Neutrophil (primary cell): ENCODE data around the gene SLC29A1.
"Not testable (repeated sequence)": the region's sequence is repeated elsewhere in the genome, so short reads cannot be mapped to it uniquely, and the experiment has no call there.

ENCODE experiments used
- H3K27ac ChIP-seq: fragments of 200-600 bp; sonication (generic); 2 replicates; pipeline ENCODE4 v1.5.1; 2016; ENCODE audit warnings: mild to moderate bottlenecking, moderate library complexity
- H3K27me3 ChIP-seq: fragments of 200-600 bp; sonication (generic); 2 replicates; pipeline ENCODE4 v1.6.0; 2016; ENCODE audit warnings: mild to moderate bottlenecking
- H3K36me3 ChIP-seq: fragments of 200-600 bp; sonication (generic); 2 replicates; pipeline ENCODE4 v1.5.1; 2017
- H3K4me1 ChIP-seq, 2 experiments: fragments of 200-600 bp in 1 of 2; sonication (generic) in 1 of 2; 1 replicate in 1 of 2; 2 replicates in 1 of 2; pipeline versions ENCODE4 v1.5.1 to v1.6.1; 2013 to 2016; ENCODE audit warnings: low read depth in 1 of 2, low read length in 1 of 2, mild to moderate bottlenecking in 1 of 2, moderate library complexity in 1 of 2; ENCODE audit not compliant: control insufficient read depth in 1 of 2, insufficient read depth in 1 of 2
- H3K4me3 ChIP-seq, 2 experiments: fragments of 200-600 bp in 1 of 2; sonication (generic) in 1 of 2; 1 replicate in 1 of 2; 2 replicates in 1 of 2; pipeline ENCODE4 v1.5.1; 2013 to 2016; ENCODE audit warnings: low read depth in 1 of 2, low read length in 1 of 2, mild to moderate bottlenecking in 1 of 2, moderate library complexity in 1 of 2
- H3K9me3 ChIP-seq: fragments of 200-600 bp; sonication (generic); 2 replicates; pipeline ENCODE4 v1.5.1; 2016
- TF ChIP-seq, protein P1 (sequence below): fragments of 200-600 bp; sonication (generic); IDR thresholded peaks from 2 replicates; pipeline ENCODE4 v1.5.1; 2016; ENCODE audit warnings: antibody characterized with exemption

The SLC29A1 gene

DNA sequence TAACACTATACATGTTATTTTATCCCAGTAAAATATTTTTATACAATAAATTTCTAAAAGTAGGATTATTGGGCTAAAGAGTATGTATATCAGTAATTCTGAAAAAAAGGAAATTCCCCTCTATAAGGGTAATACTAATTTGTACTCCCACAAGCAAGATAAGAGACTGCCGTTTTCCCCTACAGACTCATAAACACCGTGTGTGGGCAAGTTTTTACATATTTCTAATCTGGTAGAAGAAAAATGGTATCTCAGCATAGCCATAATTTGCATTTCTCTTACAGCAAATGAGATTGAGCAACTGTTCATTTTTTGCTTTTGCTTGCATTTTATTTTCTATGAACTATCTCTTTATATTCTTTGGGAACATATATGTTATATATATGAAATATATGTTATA is 32.7 kb upstream of the SLC29A1 start:
- no peaks in the 10 kb centered on the region for H3K9me3 ChIP-seq
- H3K27me3 ChIP-seq: no peaks in the 10 kb centered on the region
- TF ChIP-seq, protein P1, sequence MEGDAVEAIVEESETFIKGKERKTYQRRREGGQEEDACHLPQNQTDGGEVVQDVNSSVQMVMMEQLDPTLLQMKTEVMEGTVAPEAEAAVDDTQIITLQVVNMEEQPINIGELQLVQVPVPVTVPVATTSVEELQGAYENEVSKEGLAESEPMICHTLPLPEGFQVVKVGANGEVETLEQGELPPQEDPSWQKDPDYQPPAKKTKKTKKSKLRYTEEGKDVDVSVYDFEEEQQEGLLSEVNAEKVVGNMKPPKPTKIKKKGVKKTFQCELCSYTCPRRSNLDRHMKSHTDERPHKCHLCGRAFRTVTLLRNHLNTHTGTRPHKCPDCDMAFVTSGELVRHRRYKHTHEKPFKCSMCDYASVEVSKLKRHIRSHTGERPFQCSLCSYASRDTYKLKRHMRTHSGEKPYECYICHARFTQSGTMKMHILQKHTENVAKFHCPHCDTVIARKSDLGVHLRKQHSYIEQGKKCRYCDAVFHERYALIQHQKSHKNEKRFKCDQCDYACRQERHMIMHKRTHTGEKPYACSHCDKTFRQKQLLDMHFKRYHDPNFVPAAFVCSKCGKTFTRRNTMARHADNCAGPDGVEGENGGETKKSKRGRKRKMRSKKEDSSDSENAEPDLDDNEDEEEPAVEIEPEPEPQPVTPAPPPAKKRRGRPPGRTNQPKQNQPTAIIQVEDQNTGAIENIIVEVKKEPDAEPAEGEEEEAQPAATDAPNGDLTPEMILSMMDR: no peak

DNA sequence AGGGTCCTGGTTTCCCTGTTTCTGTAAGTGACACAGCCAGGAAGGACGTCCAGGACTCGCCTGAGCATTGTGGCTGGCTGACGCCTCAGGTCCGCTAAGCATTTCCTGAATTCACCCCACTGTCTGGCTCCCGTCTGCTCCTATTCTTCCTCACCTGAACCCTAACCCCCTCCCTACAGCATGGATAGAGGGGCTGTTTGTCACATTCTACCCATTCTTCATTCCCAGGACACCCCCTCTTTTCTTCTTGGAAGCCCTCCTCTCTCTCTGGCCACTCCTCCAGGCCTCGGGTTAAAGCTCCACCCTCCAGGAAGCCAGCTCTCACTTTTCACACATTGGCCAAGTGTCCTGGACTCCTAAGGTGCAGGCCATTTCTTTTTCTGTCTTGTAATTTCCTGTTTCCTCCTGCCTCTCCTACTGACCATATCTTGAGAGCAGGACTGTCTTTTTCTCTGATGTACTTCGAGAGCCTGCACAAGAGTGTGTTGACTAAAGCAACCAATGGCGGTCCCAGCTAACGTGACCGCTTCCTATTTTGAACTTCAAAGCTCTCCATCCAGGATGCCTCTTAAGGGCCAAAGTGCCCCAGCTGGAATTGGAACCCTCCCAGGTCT is 30.9 kb upstream of the SLC29A1 start:
- Histone ChIP-seq H3K9me3 (no peaks in the 10 kb centered on the region), H3K27me3 (no peaks in the 10 kb centered on the region), H3K4me1 (peaks cover 8 to 10% of the 10 kb centered on the region in 2 experiments), H3K4me3 (peak overlapping the region; percentile 16 to 24), H3K36me3 (no peaks in the 10 kb centered on the region), H3K27ac (no peak overlapping the region)
- TF ChIP-seq, protein P1: no peak

More for the DNA sequence above, 32.7 kb upstream of the SLC29A1 start:
- no peak overlapping the region for H3K27ac ChIP-seq
- no peaks in the 10 kb centered on the region for H3K36me3 ChIP-seq
- H3K4me3 ChIP-seq: no peak overlapping the region
- H3K4me1 ChIP-seq: peaks cover 8 to 10% of the 10 kb centered on the region in 2 experiments

DNA sequence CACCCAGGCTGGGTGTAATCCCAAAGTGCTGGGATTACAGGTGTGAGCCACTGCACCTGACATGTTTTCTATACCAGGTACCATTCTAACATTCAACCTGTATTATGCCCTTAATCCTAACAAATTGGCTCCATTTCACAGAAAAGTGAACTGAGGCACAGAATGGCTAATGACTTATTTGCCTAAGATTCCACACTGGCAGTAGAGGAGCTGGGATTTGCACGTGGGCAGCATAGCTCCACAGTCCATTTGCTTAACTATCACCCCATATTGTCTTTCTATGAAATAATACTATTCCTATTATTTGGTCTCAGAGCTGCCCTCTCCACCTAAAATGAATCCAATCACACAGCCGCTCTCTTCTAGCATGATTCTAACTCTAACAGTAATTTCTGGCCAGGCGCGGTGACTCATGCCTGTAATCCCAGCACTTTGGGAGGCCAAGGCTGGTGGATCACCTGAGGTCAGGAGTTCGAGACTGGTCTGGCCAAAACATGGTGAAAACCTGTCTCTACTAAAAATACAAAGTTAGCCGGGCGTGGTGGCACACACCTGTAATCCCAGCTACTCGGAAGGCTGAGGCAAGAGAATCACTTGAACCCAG is 30.0 kb upstream of the SLC29A1 start:
- H3K27ac ChIP-seq: no peak overlapping the region
- H3K4me3 ChIP-seq: no peak overlapping the region
- TF ChIP-seq, protein P1: no peak
- no peaks in the 10 kb centered on the region for H3K36me3 ChIP-seq
- H3K9me3 ChIP-seq: no peaks in the 10 kb centered on the region
- peaks cover 8 to 10% of the 10 kb centered on the region in 2 experiments for H3K4me1 ChIP-seq
- no peaks in the 10 kb centered on the region for H3K27me3 ChIP-seq

DNA sequence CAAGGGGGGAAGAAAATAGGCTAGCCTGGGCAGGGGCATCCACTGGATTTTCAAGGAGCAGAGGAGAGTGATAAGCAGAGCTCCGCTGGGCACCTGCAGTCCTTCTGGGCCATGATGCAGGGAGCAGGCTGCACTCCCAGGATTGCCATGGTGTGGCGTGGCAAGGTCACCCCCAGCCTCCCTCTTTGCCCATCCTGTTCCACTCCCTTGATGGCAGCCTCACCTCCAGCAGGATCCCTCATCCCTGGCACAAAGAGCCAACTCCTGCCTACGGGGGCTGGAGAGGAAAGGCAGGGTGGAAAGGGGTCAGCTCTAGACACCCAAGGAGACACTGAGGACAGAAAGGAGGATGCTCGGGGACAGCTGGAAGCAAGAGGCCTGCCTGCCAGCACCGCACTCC is 29.1 kb upstream of the SLC29A1 start:
- H3K27ac ChIP-seq: no peak overlapping the region
- TF ChIP-seq, protein P1: no peak
- H3K36me3 ChIP-seq: no peaks in the 10 kb centered on the region
- peaks cover 8 to 10% of the 10 kb centered on the region in 2 experiments for H3K4me1 ChIP-seq
- no peaks in the 10 kb centered on the region for H3K27me3 ChIP-seq
- no peak overlapping the region for H3K4me3 ChIP-seq
- H3K9me3 ChIP-seq: no peaks in the 10 kb centered on the region

DNA sequence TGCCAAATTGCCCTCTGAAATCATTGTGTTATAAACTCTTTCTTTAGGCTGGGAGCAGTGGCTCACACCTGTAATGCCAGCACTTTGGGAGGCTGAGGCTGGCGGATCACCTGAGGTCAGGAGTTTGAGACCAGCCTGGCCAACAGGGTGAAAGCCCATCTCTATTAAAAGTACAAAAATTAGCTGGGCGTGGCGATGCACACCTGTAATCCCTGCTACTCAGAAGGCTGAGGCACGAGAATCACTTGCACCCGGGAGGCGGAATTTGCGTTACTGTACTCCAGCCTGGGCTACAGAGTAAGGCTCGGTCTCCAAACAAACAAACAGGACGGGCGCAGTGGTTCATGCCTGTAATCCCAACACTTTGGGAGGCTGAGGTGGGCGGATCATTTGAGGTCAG is 27.0 kb upstream of the SLC29A1 start:
- H3K4me1 ChIP-seq: peaks cover 8 to 10% of the 10 kb centered on the region in 2 experiments
- H3K4me3 ChIP-seq, H3K27ac ChIP-seq, H3K9me3 ChIP-seq, H3K36me3 ChIP-seq, H3K27me3 ChIP-seq: not testable (repeated sequence)

DNA sequence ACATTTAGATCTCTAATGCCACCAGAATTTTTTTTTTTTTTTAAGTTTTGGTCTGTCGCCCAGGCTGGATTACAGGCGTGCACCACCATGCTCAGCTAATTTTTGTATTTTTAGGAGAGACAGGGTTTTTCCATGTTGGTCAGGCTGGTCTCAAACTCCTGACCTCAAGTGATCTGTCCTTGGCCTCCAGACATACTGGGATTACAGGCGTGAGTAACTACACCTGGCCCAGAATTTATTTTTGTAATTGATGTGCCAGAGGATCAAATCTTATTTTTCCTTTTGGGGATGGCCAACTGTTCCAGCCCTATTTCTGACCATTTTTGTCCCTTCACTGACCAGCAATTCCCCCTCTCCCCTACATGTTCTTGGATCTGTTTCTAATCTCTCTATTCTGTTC is 24.7 kb upstream of the SLC29A1 start:
- Histone ChIP-seq H3K4me1 (no peaks in the 10 kb centered on the region), H3K4me3 (no peak overlapping the region), H3K9me3 (no peaks in the 10 kb centered on the region), H3K27me3 (no peaks in the 10 kb centered on the region), H3K27ac (no peak overlapping the region), H3K36me3 (no peaks in the 10 kb centered on the region)
- TF ChIP-seq, protein P1: no peak
